ENCODE measurements around the gene PEAK1.

The PEAK1 gene

GRCh38 chr15:77239882-77240608 lies 179.9 kb downstream of the PEAK1 start:
- no peak overlapping the region for H3K4me3 ChIP-seq (ENCODE audit: low read depth, low read length)
- in situ Hi-C loops (cut with HindIII; ENCODE audit: low sequenced_read_pairs), result no loop called here
- no peak for TF ChIP-seq CTCF (IDR thresholded peaks at IDR 0.05; ENCODE audit: low read depth, low read length)
- DNase-seq (ENCODE audit: low read depth, low spot score), result no peak

GRCh38 chr15:77235566-77235965 lies 184.3 kb downstream of the PEAK1 start:
- H3K4me3 ChIP-seq (ENCODE audit: low read depth, low read length), result no peak overlapping the region
- no peak for DNase-seq (ENCODE audit: low read depth, low spot score)
- TF ChIP-seq CTCF (IDR thresholded peaks at IDR 0.05; ENCODE audit: low read depth, low read length), result no peak
- in situ Hi-C loops (cut with HindIII; ENCODE audit: low sequenced_read_pairs), result no loop called here

GRCh38 chr15:77228828-77229227 lies 191.1 kb downstream of the PEAK1 start:
- in situ Hi-C loops (cut with HindIII; ENCODE audit: low sequenced_read_pairs), result no loop called here
- H3K4me3 ChIP-seq (ENCODE audit: low read depth, low read length), result no peak overlapping the region
- TF ChIP-seq CTCF (IDR thresholded peaks at IDR 0.05; ENCODE audit: low read depth, low read length), result no peak
- DNase-seq (ENCODE audit: low read depth, low spot score), result no peak

- no peak for TF ChIP-seq CTCF (IDR thresholded peaks at IDR 0.05; ENCODE audit: low read depth, low read length)
- no peak overlapping the region for H3K4me3 ChIP-seq (ENCODE audit: low read depth, low read length)
- in situ Hi-C loops (cut with HindIII; ENCODE audit: low sequenced_read_pairs), result no loop called here
- no peak for DNase-seq (ENCODE audit: low read depth, low spot score)
Measured at GRCh38 chr15:77226652-77227051, 193.3 kb downstream of the PEAK1 start.

- H3K4me3 ChIP-seq (ENCODE audit: low read depth, low read length), result no peak overlapping the region
- no peak for TF ChIP-seq CTCF (IDR thresholded peaks at IDR 0.05; ENCODE audit: low read depth, low read length)
- DNase-seq (ENCODE audit: low read depth, low spot score), result no peak
- in situ Hi-C loops (cut with HindIII; ENCODE audit: low sequenced_read_pairs), result no loop called here
Measured at GRCh38 chr15:77225646-77226045, 194.3 kb downstream of the PEAK1 start.

- H3K4me3 ChIP-seq (ENCODE audit: low read depth, low read length), result no peak overlapping the region
- TF ChIP-seq CTCF (IDR thresholded peaks at IDR 0.05; ENCODE audit: low read depth, low read length), result no peak
- DNase-seq (ENCODE audit: low read depth, low spot score), result no peak
- in situ Hi-C loops (cut with HindIII; ENCODE audit: low sequenced_read_pairs), result no loop called here
Measured at GRCh38 chr15:77225088-77225487, 194.8 kb downstream of the PEAK1 start.

All from astrocyte of the spinal cord (primary cell).